Astrocyte of the spinal cord (primary cell): ENCODE results near the gene MAN1C1.

ENCODE experiments used
- DNase-seq: peaks from one replicate; pipeline ENCODE4 v3.0.0; 2011; ENCODE audit warnings: low read depth, low spot score
- H3K4me3 ChIP-seq: 2 replicates; pipeline ENCODE4 v1.5.1; 2011; ENCODE audit warnings: low read depth, mild to moderate bottlenecking, low read length, moderate library complexity
- in situ Hi-C: cut with HindIII; loops from 2 replicates; pipeline ENCODE4 v1.10.0; 2017; ENCODE audit warnings: low sequenced_read_pairs
- TF ChIP-seq, protein P1 (sequence below): IDR thresholded peaks from 2 replicates; pipeline ENCODE4 v1.5.1; 2012; ENCODE audit warnings: low read depth, mild to moderate bottlenecking, low read length, inconsistent platforms

The MAN1C1 gene

DNA sequence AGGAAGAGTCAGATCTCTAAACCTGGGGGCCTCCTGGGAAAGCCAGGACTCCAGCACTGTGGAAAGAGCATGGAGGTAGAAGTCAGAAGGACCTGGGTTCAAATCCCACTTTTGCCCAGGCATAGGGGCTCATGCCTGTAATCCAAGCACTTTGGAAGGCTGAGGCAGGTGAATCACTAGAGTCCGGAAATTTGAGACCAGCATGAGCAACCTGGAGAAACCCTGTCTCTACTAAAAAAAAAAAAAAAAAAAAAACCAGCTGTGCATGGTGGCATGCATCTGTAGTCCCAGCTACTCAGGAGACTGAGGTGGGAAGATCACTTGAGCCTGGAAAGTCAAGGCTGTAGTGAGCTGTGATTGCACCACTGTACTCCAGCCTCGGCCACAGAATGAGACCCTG, 41.4 kb upstream of the MAN1C1 start:
- no peak for DNase-seq
- H3K4me3 ChIP-seq: no peak overlapping the region
- TF ChIP-seq, protein P1, sequence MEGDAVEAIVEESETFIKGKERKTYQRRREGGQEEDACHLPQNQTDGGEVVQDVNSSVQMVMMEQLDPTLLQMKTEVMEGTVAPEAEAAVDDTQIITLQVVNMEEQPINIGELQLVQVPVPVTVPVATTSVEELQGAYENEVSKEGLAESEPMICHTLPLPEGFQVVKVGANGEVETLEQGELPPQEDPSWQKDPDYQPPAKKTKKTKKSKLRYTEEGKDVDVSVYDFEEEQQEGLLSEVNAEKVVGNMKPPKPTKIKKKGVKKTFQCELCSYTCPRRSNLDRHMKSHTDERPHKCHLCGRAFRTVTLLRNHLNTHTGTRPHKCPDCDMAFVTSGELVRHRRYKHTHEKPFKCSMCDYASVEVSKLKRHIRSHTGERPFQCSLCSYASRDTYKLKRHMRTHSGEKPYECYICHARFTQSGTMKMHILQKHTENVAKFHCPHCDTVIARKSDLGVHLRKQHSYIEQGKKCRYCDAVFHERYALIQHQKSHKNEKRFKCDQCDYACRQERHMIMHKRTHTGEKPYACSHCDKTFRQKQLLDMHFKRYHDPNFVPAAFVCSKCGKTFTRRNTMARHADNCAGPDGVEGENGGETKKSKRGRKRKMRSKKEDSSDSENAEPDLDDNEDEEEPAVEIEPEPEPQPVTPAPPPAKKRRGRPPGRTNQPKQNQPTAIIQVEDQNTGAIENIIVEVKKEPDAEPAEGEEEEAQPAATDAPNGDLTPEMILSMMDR: no peak
- in situ Hi-C loops: no loop called here

DNA sequence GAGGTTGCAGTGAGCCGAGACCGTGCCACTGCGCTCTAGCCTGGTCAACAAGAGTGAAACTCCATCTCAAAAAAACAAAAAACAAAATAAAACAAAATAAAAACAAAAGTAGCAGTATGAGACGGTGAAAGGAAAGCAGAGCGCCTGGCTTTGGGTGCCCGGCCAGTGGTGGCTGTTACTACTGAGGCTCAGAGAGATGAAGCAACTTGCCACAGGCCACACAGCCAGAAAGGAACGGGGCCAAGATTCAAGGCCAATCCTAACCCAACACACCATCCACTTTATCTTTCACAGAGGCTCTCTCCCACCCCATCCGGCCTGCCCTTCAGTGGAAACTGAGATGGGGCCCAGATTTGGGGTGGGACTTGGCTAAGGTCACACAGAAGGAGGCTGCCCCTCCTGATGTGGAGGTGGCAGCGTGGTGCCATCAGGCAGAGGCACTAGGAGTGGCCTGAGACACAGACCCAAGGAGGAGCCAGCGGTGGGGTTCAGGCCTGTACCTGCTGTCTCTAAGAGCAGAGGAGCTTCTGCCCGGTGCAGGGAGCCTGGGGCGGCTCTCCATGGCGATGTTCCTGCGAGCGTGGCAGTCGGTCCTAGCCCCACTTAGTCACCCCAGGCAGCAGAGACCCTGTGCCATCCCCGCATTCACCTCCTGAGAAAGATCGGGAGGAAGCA, 40.0 kb upstream of the MAN1C1 start:
- no peak overlapping the region for H3K4me3 ChIP-seq
- no peak for DNase-seq
- in situ Hi-C loops: no loop called here
- TF ChIP-seq, protein P1: no peak

DNA sequence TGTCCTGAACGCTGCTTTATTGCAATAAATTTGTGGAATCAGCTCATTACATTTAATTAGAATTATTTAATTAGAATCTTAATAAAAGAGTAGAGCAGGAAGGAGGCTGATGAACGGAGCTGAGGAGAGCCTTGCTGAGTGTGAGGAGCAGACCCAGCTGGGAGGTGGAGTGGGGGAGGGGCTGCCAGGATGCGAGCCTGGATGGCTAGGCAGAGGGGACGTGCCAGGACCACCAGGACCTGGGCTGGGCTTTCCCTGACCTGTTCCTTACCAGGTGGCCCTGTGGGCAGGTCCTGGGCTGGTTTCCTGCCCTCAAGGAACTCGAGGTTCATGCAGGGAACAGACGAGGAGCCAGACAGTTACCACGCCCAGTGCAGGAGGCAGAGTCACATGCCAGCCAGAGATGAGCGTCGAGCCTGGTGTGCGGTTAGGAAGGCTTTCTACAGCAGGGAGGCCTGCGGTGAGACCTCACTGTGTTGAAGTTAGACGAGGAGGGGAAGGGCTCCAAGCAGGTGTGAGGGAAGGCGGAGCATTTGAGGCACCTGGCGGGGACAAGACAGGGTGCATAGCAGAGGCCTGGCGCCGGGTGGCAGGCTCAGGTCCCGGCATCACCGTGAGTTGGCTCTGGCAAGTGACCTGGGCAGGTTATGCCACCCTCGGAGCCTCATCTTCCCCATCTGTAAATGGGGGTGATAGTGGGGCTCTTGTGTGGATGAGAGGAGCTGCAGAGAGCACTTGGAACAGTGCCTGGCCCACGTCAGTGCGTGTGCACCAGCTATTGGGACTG, 39.3 kb upstream of the MAN1C1 start:
- no peak overlapping the region for H3K4me3 ChIP-seq
- in situ Hi-C loops: no loop called here
- TF ChIP-seq, protein P1: no peak
- DNase-seq: no peak

DNA sequence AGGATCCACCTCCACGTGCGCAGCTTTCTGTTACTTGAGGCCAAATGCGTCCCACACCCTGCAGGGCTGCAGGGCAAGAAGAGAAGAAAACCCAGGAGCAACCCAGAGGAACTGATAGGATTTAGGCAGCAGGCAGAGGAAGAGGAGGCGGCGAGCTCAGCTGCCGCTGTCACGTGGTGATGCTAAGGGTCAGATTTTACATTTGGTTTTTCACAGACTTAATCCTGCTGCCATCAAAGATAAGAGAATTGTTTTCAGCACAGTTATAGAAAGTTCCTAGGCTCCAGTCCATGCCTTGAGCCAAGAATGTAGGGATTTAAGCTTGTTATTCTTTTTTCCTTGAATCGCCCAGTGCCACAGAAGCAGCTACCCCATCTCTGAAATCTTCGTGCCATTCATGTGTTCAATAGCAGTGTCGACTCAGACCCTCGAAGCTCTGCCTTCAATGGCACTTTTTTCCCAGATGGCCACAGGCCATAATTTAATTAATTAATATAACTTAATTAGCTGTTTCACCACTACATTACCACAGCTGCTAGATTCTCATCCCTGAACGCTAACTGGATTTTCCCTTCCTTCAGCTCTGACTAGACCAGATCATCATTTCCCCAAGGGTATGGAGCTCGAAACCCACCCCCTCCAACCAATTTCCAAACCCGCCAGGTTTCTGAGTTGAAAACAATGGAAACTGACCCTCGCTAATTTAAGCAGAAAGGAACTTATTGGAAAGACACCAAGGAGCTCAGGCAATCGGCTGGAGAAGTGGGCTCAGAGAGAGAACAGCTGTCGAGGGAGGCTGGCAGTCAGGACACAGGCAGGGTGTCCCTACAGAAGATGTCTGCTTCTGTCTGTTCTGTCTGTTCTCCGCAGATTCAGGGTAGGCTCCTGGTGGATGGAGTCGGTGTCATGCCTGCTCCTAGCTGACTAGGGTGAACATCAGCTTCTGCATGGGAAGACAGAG, 37.0 kb upstream of the MAN1C1 start:
- no peak for DNase-seq
- no peak overlapping the region for H3K4me3 ChIP-seq
- TF ChIP-seq, protein P1: no peak
- in situ Hi-C loops: no loop called here

DNA sequence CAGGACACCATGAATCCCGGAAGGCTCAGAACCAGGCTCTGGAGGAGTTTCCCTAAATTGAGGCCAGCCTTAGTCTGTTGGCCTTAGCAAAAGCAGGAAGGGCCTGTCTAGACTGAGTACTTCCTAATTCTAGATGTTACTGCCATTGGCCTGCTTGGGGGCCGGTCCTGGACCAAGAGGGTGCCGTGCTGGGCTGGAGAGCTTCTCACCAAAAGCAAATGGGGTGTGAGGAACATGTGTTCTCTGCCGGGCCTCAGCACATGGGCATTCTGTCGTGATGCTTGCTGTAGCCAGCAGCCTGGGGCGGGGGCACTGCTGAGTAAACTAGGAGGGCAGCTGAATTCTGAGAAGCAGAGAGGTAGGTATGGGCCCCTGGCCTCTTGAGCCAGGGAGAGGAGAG, 35.7 kb upstream of the MAN1C1 start:
- TF ChIP-seq, protein P1: no peak
- H3K4me3 ChIP-seq: no peak overlapping the region
- in situ Hi-C loops: no loop called here
- no peak for DNase-seq

DNA sequence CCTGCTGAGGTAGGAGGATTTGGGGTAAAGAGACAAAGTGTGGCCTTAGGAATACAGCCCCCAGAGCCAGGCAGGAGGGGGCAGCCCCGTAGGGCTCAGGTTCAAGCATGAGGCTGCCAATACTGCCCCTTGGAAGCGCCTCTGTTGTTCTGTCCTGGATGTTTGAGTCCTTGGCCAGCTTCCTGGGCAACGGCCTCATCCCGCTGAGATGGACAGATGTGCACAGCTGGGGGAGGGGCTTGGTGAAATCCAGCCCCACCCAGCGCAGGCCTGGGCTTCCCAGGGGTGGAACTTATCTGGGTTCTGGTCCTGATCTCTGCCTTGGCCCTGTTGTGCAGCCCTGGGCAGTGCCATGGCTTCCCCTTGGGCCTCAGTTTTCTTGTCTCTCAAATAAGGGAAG, 34.8 kb upstream of the MAN1C1 start:
- no peak for DNase-seq
- TF ChIP-seq, protein P1: no peak
- no peak overlapping the region for H3K4me3 ChIP-seq
- in situ Hi-C loops: no loop called here
